DOHH2 (cell line): Measurements from ENCODE around the gene GNPAT.
A peak's percentile ranks its signal among the peaks of the same experiment; 100 is the strongest.

ENCODE experiments used
- H3F3A ChIP-seq: fragments of 200-600 bp; sonication (generic), shearing (Covaris generic); 2 replicates; pipeline ENCODE4 v1.6.0; 2016; ENCODE audit warnings: antibody characterized with exemption, mild to moderate bottlenecking; ENCODE audit not compliant: control insufficient read depth, insufficient read depth
- H3K27ac ChIP-seq: fragments of 200-600 bp; sonication (generic); 2 replicates; pipeline ENCODE4 v1.5.1; 2014; ENCODE audit warnings: low read depth, mild to moderate bottlenecking, low read length, moderate library complexity
- H3K27me3 ChIP-seq: fragments of 200-600 bp; sonication (generic); 2 replicates; pipeline ENCODE4 v1.6.1; 2014; ENCODE audit warnings: mild to moderate bottlenecking, low read length, mixed read lengths; ENCODE audit not compliant: control insufficient read depth
- H3K36me3 ChIP-seq: fragments of 200-600 bp; sonication (generic); 2 replicates; pipeline ENCODE4 v1.6.1; 2014; ENCODE audit warnings: mild to moderate bottlenecking, low read length, moderate library complexity, mixed read lengths; ENCODE audit not compliant: control insufficient read depth
- H3K4me1 ChIP-seq: fragments of 200-600 bp; sonication (generic); 2 replicates; pipeline ENCODE4 v1.6.1; 2014; ENCODE audit warnings: mild to moderate bottlenecking, low read length, mixed read lengths; ENCODE audit not compliant: control insufficient read depth
- H3K4me2 ChIP-seq: fragments of 200-600 bp; sonication (generic); 2 replicates; pipeline ENCODE4 v1.6.0; 2014; ENCODE audit warnings: mild to moderate bottlenecking, low read length, moderate library complexity
- H3K4me3 ChIP-seq: fragments of 200-600 bp; sonication (generic); 2 replicates; pipeline ENCODE4 v1.5.1; 2014; ENCODE audit warnings: mild to moderate bottlenecking, low read length, mixed read lengths
- H3K79me2 ChIP-seq: fragments of 200-600 bp; sonication (generic); 2 replicates; pipeline ENCODE4 v1.6.1; 2014; ENCODE audit warnings: mild to moderate bottlenecking, low read length, mixed read lengths; ENCODE audit not compliant: control insufficient read depth
- H3K9me2 ChIP-seq: fragments of 200-600 bp; sonication (generic); replicated peaks from 2 replicates; pipeline ENCODE4 v1.6.1; 2014; ENCODE audit warnings: mild to moderate bottlenecking, low read length, mixed read lengths; ENCODE audit not compliant: control insufficient read depth
- H3K9me3 ChIP-seq: fragments of 200-600 bp; sonication (generic); 2 replicates; pipeline ENCODE4 v1.6.1; 2014; ENCODE audit warnings: antibody characterized with exemption, low read length, mixed read lengths; ENCODE audit not compliant: control insufficient read depth, insufficient read depth
- H4K20me1 ChIP-seq: fragments of 200-600 bp; sonication (generic); 2 replicates; pipeline ENCODE4 v1.6.0; 2014; ENCODE audit warnings: low read depth, mild to moderate bottlenecking, antibody characterized with exemption, low read length, moderate library complexity; ENCODE audit not compliant: control insufficient read depth, insufficient read depth
- CTCF ChIP-seq: fragments of 200-600 bp; sonication (generic); IDR thresholded peaks from one replicate; pipeline ENCODE4 v1.5.1; 2014; ENCODE audit warnings: antibody characterized with exemption, mild to moderate bottlenecking, low read depth, low read length; ENCODE audit not compliant: poor library complexity, severe bottlenecking
- EZH2phosphoT487 ChIP-seq: fragments of 200-600 bp; sonication (generic); IDR thresholded peaks from 2 replicates; pipeline ENCODE4 v1.6.1; 2017; ENCODE audit warnings: borderline replicate concordance, mild to moderate bottlenecking, antibody characterized with exemption, low read length, moderate library complexity, mixed read lengths

The GNPAT gene

GRCh38 chr1:231240883-231241735 lies at the start of gene GNPAT:
GNPAT (plus strand) TSS chr1:231241212; CDS start chr1:231241379, 167 bp downstream.
- Histone ChIP-seq H3K4me3 (peak within 1 kb of the TSS; percentile 96), H3K36me3 (peaks cover 63% of the 10 kb centered on the region), H3K4me1 (peaks cover 29% of the 10 kb centered on the region), H3F3A (no peaks in the 10 kb centered on the region), H3K4me2 (peak within 1 kb of the TSS; percentile 82), H3K9me3 (no peaks in the 10 kb centered on the region), H4K20me1 (peaks cover 15% of the 10 kb centered on the region; the same call in 1 of the 2 replicates), H3K9me2 (no peaks in the 10 kb centered on the region), H3K27ac (peak within 1 kb of the TSS; percentile 42), H3K79me2 (peaks cover 92% of the 10 kb centered on the region), H3K27me3 (no peaks in the 10 kb centered on the region)
- TF ChIP-seq CTCF (no peak), EZH2phosphoT487 (no peak)

GRCh38 chr1:231192620-231193163 lies 48.3 kb upstream of the GNPAT start:
- no peaks in the 10 kb centered on the region for H3K9me2 ChIP-seq

GRCh38 chr1:231193710-231194340 lies 47.2 kb upstream of the GNPAT start:
- Histone ChIP-seq H3K27ac (no peak overlapping the region), H3K4me1 (no peaks in the 10 kb centered on the region), H4K20me1 (no peaks in the 10 kb centered on the region), H3K79me2 (no peaks in the 10 kb centered on the region), H3K9me3 (no peaks in the 10 kb centered on the region), H3K36me3 (no peaks in the 10 kb centered on the region), H3K4me2 (no peak overlapping the region), H3F3A (no peaks in the 10 kb centered on the region), H3K4me3 (no peak overlapping the region), H3K27me3 (peaks cover 15% of the 10 kb centered on the region), H3K9me2 (no peaks in the 10 kb centered on the region)
- TF ChIP-seq EZH2phosphoT487 (no peak), CTCF (no peak)

More at GRCh38 chr1:231192620-231193163, 48.3 kb upstream of the GNPAT start:
- no peak overlapping the region for H3K4me3 ChIP-seq
- H3K27me3 ChIP-seq, result peaks cover 17% of the 10 kb centered on the region
- TF ChIP-seq EZH2phosphoT487, result no peak
- no peak for TF ChIP-seq CTCF
- H3K9me3 ChIP-seq, result no peaks in the 10 kb centered on the region
- no peaks in the 10 kb centered on the region for H3F3A ChIP-seq
- no peaks in the 10 kb centered on the region for H4K20me1 ChIP-seq
- no peak overlapping the region for H3K4me2 ChIP-seq
- H3K36me3 ChIP-seq, result no peaks in the 10 kb centered on the region
- H3K79me2 ChIP-seq, result no peaks in the 10 kb centered on the region
- H3K27ac ChIP-seq, result no peak overlapping the region
- no peaks in the 10 kb centered on the region for H3K4me1 ChIP-seq
